ENCODE results near the gene MEGF9. TPM values are rescaled to one million over a fixed set of nuclear protein-coding genes. Genes with fewer than 3 reads are reported as not detected.

Gene MEGF9
- total RNA-seq, 1 donor from 2014 or later, result 15.7 TPM

DNA sequence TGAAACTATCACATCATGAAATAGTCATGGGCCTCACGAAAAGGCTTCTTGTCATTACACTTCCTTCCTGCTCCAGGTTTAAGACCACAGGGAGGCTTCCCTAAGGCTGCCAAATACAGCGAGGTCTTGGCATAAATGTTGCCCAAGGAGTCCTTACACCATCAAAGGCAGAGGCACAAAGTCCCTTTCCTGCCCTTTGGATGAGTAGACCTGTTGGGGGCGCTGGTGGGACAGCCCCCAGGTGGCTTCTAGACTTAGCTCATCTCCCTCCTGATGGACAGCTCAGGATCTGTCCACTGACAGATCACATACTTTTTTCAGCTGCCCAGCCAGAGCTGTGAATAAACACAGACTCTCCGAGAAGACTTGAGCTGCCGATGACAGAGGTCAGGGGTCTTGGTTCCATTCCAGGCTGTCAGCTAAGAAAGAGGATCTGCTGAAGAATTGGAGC is 15.5 kb upstream of the MEGF9 start:
- TF ChIP-seq, protein P1, sequence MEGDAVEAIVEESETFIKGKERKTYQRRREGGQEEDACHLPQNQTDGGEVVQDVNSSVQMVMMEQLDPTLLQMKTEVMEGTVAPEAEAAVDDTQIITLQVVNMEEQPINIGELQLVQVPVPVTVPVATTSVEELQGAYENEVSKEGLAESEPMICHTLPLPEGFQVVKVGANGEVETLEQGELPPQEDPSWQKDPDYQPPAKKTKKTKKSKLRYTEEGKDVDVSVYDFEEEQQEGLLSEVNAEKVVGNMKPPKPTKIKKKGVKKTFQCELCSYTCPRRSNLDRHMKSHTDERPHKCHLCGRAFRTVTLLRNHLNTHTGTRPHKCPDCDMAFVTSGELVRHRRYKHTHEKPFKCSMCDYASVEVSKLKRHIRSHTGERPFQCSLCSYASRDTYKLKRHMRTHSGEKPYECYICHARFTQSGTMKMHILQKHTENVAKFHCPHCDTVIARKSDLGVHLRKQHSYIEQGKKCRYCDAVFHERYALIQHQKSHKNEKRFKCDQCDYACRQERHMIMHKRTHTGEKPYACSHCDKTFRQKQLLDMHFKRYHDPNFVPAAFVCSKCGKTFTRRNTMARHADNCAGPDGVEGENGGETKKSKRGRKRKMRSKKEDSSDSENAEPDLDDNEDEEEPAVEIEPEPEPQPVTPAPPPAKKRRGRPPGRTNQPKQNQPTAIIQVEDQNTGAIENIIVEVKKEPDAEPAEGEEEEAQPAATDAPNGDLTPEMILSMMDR (IDR thresholded peaks at IDR 0.05; ENCODE audit: unreplicated experiment), result no peak
- H3K36me3 Mint-ChIP-seq, result no peaks in the 10 kb centered on the region
- no peak overlapping the region for H3K27ac Mint-ChIP-seq
- H3K27me3 Mint-ChIP-seq (ENCODE audit: low read depth), result no peaks in the 10 kb centered on the region
- H3K4me3 Mint-ChIP-seq, result no peak overlapping the region
- no peak for DNase-seq (ENCODE audit: low spot score in 2 of 2, unreplicated experiment in 2 of 2)
- H3K9me3 Mint-ChIP-seq, result no peaks in the 10 kb centered on the region
- H3K4me1 Mint-ChIP-seq, result no peaks in the 10 kb centered on the region

DNA sequence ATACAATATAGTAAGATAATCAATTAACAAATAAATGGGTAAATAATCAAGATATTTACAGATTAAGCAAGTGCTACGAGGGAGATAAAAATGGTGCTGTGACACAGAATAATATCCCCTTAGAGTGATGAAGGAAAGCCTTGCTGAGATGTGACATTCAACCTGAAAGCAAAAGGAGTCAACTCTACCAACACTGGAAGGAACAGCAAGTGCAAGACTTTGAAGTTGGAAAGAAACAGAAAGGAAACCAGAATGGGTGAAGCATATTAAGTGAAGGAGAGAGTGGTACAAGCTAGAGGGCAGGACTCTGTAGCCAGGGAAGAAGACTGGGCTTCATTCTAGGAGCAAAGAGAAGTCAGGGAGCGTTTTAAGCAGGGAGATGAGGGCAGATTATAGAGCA is 12.2 kb upstream of the MEGF9 start:
- H3K4me3 Mint-ChIP-seq, result no peak overlapping the region
- TF ChIP-seq, protein P1 (IDR thresholded peaks at IDR 0.05; ENCODE audit: unreplicated experiment), result no peak
- no peaks in the 10 kb centered on the region for H3K4me1 Mint-ChIP-seq
- DNase-seq (ENCODE audit: low spot score in 2 of 2, unreplicated experiment in 2 of 2), result no peak
- H3K9me3 Mint-ChIP-seq, result no peaks in the 10 kb centered on the region
- H3K36me3 Mint-ChIP-seq, result no peaks in the 10 kb centered on the region
- no peak overlapping the region for H3K27ac Mint-ChIP-seq
- H3K27me3 Mint-ChIP-seq (ENCODE audit: low read depth), result no peaks in the 10 kb centered on the region

DNA sequence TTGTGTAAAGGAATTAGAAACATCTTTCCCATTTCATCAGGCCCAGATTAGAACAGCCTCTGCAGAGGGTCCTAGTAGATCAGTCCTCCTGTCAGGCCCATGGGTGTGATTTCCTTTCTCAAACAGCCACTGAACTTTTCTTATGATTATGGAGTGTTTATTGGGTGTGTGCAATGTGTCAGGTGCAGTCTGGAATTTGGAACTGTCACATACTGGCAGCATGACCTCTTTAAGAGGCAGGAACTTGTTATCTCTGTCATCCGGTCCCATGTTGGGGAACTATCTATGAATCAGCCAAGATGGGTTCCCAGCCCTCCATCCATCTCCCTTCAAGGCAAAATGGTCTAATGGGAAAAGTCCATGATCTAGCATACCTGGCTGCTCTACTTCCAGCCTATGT is 11.6 kb upstream of the MEGF9 start:
- Mint-ChIP-seq H3K27ac (no peak overlapping the region), H3K4me1 (no peaks in the 10 kb centered on the region), H3K4me3 (no peak overlapping the region), H3K36me3 (no peaks in the 10 kb centered on the region), H3K9me3 (no peaks in the 10 kb centered on the region), H3K27me3 (ENCODE audit: low read depth) (no peaks in the 10 kb centered on the region)
- TF ChIP-seq, protein P1 (IDR thresholded peaks at IDR 0.05; ENCODE audit: unreplicated experiment), result no peak
- no peak for DNase-seq (ENCODE audit: low spot score in 2 of 2, unreplicated experiment in 2 of 2)

DNA sequence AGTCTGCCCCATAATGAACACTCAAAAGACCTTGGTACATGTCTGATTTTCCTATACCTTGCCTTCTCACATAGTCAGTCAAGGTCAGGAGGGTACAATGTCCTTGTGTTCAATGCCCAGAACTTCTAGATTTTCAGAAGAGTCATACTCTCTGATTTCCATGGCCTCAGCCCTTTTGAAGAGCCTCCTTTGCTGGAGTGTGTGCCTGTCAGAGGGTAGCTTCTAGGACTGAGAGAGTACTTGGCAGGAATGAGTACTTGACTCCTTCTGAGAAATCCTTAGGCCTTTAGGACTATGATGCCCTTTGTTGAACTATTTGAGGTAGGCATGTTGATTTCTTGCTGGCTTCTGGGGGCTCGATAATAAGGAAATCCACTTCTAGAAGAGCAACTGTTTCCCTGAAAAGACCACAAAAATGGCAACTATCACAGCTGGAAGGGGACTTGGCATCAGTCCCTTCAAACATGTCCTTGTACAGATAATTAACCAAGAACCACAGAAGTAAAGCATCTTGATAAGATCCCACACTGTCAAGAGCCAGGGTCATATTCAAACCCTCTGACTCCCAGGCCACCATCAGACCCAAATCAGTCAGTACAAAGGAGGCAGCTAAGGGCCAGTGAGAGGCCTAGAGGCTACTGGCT is 10.6 kb upstream of the MEGF9 start:
- no peak overlapping the region for H3K27ac Mint-ChIP-seq
- H3K36me3 Mint-ChIP-seq, result no peaks in the 10 kb centered on the region
- no peaks in the 10 kb centered on the region for H3K4me1 Mint-ChIP-seq
- TF ChIP-seq, protein P1 (IDR thresholded peaks at IDR 0.05; ENCODE audit: unreplicated experiment), result no peak
- no peak overlapping the region for H3K4me3 Mint-ChIP-seq
- no peaks in the 10 kb centered on the region for H3K27me3 Mint-ChIP-seq (ENCODE audit: low read depth)
- DNase-seq (ENCODE audit: low spot score in 2 of 2, unreplicated experiment in 2 of 2), result no peak
- H3K9me3 Mint-ChIP-seq, result no peaks in the 10 kb centered on the region

DNA sequence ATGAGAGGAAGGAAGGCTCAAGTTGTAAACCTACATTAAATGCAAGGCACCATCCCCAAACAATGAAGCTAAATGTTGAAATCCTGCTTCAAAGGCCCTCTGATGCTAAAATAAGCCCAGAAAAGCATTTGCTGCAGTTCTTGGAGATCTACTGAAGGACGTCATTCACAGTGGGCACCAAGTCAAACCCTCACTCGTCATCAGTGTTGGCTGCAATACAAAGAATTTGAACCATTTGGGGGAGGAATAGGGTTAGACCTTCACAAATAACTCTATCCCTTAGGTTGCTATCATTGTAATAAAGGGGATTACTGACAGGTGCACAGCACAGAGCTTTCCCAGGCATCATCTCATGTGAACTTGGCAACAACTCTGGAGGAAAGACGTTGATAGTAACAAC is 9.3 kb upstream of the MEGF9 start:
- TF ChIP-seq, protein P1 (IDR thresholded peaks at IDR 0.05; ENCODE audit: unreplicated experiment), result no peak

More for the DNA sequence above, 9.3 kb upstream of the MEGF9 start:
- H3K4me3 Mint-ChIP-seq, result no peak overlapping the region
- H3K27me3 Mint-ChIP-seq (ENCODE audit: low read depth), result no peaks in the 10 kb centered on the region
- no peaks in the 10 kb centered on the region for H3K9me3 Mint-ChIP-seq
- no peak overlapping the region for H3K27ac Mint-ChIP-seq
- no peak for DNase-seq (ENCODE audit: low spot score in 2 of 2, unreplicated experiment in 2 of 2)
- H3K4me1 Mint-ChIP-seq, result no peaks in the 10 kb centered on the region
- H3K36me3 Mint-ChIP-seq, result no peaks in the 10 kb centered on the region

All from mesothelial cell of epicardium (in vitro differentiated cells).